HUES6 (cell line): ENCODE results near the gene RIN3.

Experiments used
- H3K27ac ChIP-seq: 2 replicates; pipeline ENCODE4 v1.7.0; 2013; ENCODE audit warnings: low read depth, mild to moderate bottlenecking, low read length, inconsistent platforms
- H3K27me3 ChIP-seq: 2 replicates; pipeline ENCODE4 v1.6.1; 2013; ENCODE audit warnings: low read length; ENCODE audit not compliant: control insufficient read depth, insufficient read depth
- H3K36me3 ChIP-seq: 2 replicates; pipeline ENCODE4 v1.6.1; 2013; ENCODE audit warnings: low read length; ENCODE audit not compliant: control insufficient read depth, insufficient read depth
- H3K4me1 ChIP-seq: 2 replicates; pipeline ENCODE4 v1.6.1; 2013; ENCODE audit warnings: low read length; ENCODE audit not compliant: control insufficient read depth, insufficient read depth
- H3K4me3 ChIP-seq: 2 replicates; pipeline ENCODE4 v1.5.1; 2013; ENCODE audit warnings: low read depth, low read length
- H3K9ac ChIP-seq: one replicate; pipeline ENCODE4 v1.6.1; 2013; ENCODE audit warnings: mild to moderate bottlenecking, low read length
- H3K9me3 ChIP-seq: 2 replicates; pipeline ENCODE4 v1.6.1; 2013; ENCODE audit warnings: low read depth, low read length; ENCODE audit not compliant: control insufficient read depth, insufficient read depth

Gene RIN3

DNA sequence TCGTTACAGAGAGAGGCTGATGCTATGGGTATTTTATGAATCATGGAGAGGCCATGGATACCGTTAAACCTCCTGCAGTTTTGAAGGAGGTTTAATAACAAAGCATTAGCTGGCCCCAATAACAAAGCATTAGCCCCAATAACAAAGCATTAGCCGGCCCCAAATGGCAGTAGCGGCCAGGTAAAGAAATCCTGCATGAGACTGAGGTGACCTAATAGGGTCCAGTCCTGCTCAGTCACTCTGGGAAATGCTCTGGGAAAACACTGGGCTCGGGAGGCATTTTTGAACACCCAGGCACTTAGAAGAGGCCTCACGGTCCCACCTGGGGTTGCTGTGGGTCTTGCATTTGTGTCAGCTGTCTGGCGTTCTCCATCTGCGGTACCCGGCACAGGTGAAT is 776 bp upstream of the RIN3 start:
- no peaks in the 10 kb centered on the region for H3K36me3 ChIP-seq
- peaks cover 39% of the 10 kb centered on the region for H3K27me3 ChIP-seq
- no peak overlapping the region for H3K9ac ChIP-seq
- peak overlapping the region; percentile 82 for H3K4me3 ChIP-seq
- peaks cover 9% of the 10 kb centered on the region for H3K4me1 ChIP-seq
- H3K27ac ChIP-seq = no peak overlapping the region
- no peaks in the 10 kb centered on the region for H3K9me3 ChIP-seq

DNA sequence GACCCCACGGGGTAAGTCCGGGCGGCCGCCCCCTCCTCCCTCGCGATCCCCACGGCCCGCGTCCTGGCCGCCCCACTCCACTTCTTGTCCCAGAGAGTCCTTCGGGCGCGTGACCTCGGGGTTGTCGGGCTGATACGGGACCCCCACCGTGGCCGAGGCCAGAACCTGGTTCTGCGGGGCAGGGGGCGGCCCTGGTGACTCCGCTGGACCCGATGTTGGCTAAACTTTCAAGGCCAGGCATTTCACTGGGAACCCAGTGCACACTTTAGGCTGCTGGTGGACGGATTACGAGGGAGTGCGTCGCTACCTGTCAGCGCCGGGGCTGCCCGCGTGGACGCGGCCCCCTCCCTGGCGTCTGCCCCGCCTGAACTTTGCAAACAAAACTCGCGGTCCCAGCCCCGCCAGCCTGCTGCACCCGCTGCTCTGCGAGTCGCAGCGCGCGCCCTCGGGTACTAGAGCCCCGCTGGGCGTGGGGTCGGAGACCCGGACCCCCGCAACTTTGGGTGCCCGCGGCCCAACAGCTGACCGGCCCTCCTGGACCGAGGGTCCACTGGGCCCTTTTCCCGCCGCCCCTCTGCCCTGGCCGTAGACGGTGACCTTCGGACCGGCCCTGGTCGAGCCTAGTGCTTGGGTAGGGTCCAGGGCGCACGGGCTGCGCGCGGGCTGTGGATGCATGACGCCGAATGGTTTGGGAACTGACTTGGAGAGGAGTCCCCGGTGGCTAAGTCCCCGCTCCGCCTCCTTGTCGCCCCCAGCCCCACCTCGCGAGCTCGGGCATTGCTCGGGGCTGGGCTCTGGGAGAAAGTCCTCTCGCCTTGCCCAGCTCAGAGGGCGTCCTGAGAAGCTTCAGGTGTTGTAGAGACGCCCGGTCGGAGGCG is 624 bp downstream of the RIN3 start:
- peak overlapping the region; percentile 67 for H3K9ac ChIP-seq
- H3K27ac ChIP-seq = no peak overlapping the region
- H3K4me3 ChIP-seq = peak overlapping the region; percentile 82

DNA sequence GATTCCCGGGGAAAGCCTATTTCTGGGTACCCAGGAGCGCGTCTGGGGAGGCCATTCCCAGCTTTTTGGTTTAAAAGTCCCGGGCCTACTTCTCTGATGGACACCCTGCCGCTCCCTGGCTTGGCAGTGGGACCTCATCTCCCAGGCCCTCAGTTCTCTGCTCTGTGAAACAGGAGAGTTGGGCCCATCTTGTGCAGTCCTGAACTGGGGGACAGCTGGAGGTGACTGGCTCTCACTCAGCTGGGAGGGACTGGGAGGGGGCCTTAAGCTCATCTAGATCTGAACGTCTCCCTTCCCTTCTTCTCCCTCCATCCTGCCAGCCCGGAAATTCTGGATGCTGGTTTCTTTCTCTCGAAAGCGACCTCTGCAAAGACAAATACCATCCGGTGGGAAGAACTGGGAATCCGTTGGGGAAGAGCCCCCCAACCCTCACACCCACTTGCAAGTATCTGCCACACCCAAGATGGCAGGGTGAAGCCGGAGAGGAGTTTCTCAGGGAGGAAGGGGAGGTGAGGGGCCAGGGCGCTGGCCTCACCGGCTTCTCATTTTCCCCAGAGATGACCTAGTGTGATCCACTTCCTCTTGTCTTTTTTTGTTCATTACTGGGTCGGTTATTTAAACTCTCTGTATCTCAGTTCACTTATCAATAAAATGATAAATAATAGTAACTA is 1.4 kb downstream of the RIN3 start:
- no peak overlapping the region for H3K27ac ChIP-seq
- no peaks in the 10 kb centered on the region for H3K9me3 ChIP-seq
- no peak overlapping the region for H3K9ac ChIP-seq
- H3K4me1 ChIP-seq = peaks cover 13% of the 10 kb centered on the region
- H3K4me3 ChIP-seq = peak overlapping the region; percentile 82
- H3K27me3 ChIP-seq = peaks cover 39% of the 10 kb centered on the region
- no peaks in the 10 kb centered on the region for H3K36me3 ChIP-seq

More for the DNA sequence above, 624 bp downstream of the RIN3 start:
- Histone ChIP-seq H3K9me3 (no peaks in the 10 kb centered on the region), H3K36me3 (no peaks in the 10 kb centered on the region), H3K4me1 (peaks cover 13% of the 10 kb centered on the region), H3K27me3 (peaks cover 39% of the 10 kb centered on the region)

DNA sequence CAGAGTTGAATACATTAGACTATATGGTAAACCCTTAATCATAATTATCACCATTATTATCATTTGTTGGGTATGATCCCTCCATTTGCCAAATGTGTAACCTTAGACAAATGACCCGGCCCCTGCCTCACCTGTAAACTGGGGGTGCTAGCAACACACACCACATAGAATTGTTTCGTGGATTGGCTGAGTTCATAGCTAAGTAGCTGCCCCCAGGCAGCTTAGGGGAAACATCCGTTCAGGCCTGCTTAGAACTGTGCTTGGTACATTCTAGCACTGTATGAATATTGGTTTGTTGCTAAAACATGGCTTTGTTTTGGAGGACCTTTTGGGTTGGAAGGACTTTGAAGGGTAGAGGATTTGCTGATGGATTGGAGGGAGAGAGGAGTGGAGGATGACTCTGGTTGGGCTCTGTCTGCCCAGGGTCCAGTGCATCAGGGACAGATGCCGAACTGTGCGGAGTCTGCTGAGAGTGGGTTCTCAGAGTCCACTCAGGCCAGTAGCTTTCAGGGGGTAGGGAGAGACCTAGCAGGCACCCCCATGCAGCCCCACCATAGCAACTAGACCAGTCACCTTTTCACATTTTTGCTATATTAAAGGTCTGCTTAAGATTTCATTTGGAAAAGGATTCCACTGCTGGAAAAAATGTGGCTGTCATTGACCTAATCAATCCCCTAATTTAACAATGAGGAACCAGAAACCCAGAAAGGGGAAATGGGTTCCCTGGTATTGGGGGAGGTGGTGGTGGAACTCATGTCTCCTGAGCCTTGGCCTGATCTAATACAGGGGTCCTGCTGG is 2.2 kb downstream of the RIN3 start:
- H3K4me3 ChIP-seq = no peak overlapping the region
- H3K27ac ChIP-seq = no peak overlapping the region
- no peak overlapping the region for H3K9ac ChIP-seq
- H3K4me1 ChIP-seq = peaks cover 13% of the 10 kb centered on the region
- no peaks in the 10 kb centered on the region for H3K9me3 ChIP-seq
- no peaks in the 10 kb centered on the region for H3K36me3 ChIP-seq
- H3K27me3 ChIP-seq = peaks cover 39% of the 10 kb centered on the region

DNA sequence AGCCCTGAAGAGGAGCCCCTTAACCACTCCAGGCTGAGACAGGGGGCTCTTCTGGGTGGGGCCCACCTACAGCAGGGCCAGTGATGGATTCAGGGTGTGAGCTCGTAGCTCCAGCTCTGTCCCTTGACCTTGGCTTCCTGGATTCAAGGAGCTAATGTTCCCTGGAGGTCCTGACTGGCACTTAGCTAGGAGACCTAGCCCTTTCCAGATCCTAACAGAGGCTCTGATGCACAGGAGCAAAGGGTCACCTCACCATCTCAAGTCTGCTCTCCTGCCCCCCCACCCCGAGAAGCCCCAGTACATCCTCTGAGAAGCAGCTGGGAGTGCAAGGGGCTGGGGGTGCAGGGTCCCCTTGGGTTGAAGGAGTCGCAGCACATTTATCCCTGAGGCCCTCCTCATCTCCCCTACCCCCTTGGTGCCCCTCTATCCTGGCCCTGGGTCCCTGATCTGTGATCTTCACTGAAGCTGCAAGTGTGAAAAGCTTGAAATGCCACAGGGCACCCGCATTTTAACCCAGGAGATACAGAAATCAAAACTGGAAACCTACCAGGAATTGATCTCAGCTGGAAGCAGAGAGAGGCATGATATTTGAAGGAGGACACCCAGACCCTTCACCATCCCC is 2.9 kb downstream of the RIN3 start:
- peaks cover 8% of the 10 kb centered on the region; the same call in 1 of the 2 replicates for H3K4me1 ChIP-seq
- H3K9ac ChIP-seq = no peak overlapping the region
- H3K4me3 ChIP-seq = no peak overlapping the region
- no peak overlapping the region for H3K27ac ChIP-seq
- H3K9me3 ChIP-seq = no peaks in the 10 kb centered on the region
- H3K36me3 ChIP-seq = no peaks in the 10 kb centered on the region
- peaks cover 39% of the 10 kb centered on the region for H3K27me3 ChIP-seq

DNA sequence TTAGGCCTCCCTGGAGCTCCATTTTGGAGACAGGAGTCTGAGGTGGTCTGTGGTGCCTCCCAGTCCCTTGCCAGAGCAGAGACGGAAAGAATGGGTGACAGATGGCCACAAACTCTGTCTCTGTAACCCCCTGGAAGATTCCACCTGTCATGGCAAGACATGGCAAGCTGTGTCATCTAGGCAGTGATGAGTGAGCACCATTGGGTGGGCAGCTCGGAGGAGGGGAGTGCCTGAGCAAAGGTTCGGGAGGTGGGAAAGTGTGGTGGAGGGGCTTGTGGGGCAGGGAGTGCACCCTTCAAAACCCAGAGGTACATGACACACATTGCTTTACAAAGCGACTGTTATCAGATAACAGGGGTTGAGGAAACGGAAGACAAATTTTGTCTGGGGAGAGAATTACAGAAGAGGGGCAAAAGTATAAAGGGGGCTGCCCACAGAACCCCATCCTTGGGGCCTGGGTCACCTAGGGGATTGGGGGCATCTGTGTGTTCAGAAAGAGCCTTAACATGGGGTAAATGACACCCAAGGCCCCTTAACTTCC is 3.5 kb downstream of the RIN3 start:
- peaks cover 8% of the 10 kb centered on the region; the same call in 1 of the 2 replicates for H3K4me1 ChIP-seq
- H3K4me3 ChIP-seq = no peak overlapping the region
- no peaks in the 10 kb centered on the region for H3K9me3 ChIP-seq
- no peak overlapping the region for H3K27ac ChIP-seq
- H3K36me3 ChIP-seq = no peaks in the 10 kb centered on the region
- H3K9ac ChIP-seq = no peak overlapping the region
- peaks cover 39% of the 10 kb centered on the region for H3K27me3 ChIP-seq

DNA sequence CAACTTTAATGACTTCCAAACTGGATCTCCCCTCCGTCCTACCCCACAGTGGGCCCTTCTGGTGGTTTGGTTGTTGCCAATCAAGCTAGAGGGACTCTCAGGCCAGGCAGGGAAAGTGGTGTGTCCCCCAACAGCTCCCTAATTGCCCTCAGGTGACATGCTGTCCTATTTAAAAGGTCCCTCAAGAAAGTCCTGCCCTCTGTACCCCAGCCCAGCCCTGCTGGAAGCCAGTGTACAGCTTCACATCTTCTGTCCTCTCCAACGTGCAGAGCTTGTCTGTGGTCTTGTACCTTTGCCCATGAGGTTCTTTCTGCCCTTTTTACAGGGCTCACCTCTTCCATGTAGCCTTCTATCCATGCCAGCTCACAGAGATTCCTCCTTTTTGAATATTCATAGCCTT is 4.2 kb downstream of the RIN3 start:
- Histone ChIP-seq H3K9me3 (no peaks in the 10 kb centered on the region), H3K27me3 (peaks cover 33% of the 10 kb centered on the region), H3K4me3 (no peak overlapping the region), H3K36me3 (no peaks in the 10 kb centered on the region), H3K27ac (no peak overlapping the region), H3K4me1 (peaks cover 8% of the 10 kb centered on the region; the same call in 1 of the 2 replicates), H3K9ac (no peak overlapping the region)

DNA sequence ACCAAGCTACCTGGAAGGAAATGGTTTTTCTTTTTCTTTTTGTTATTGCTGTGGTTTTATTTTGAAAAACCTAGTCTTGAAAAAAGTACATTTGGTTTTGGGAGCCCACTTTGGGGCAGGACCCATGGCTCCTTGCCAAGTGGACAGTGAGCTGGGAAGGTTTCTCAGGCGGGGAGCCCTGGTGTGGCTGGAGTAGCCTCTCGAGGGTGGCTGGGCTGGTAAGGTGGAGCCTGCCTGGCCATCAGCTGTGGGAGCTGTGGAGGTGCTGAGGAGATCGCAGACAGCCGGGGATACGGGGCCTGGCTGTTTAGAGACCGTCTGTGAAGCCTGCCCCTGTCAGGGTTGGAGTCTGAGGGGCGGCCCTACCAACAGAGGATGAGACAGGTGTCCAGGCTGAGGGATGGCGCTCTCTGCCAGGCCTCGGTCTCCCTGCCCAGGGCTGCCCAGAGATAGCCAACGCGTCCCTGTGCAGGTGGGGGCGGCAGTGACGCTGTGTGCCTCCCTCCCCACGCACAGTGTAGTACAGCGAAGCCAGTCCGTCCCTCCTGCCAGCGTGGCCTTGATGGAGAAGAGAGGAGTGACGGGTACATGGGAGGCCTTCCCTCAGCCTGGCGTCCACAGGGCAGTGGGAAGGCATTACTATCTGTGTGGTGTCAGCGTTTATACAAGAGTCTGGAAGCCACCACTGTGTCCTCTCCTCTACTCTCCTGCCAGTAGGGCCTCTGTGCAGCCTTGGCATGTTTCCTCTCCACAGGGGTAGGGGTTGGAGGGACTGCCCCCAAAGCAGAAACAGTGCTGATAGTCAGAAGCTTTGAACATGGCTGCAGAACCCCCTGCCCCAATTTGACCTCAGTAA is 5.9 kb downstream of the RIN3 start:
- H3K27ac ChIP-seq = no peak overlapping the region
- H3K27me3 ChIP-seq = peaks cover 20% of the 10 kb centered on the region
- no peaks in the 10 kb centered on the region for H3K36me3 ChIP-seq
- no peak overlapping the region for H3K4me3 ChIP-seq
- no peak overlapping the region for H3K9ac ChIP-seq
- peaks cover 8% of the 10 kb centered on the region; the same call in 1 of the 2 replicates for H3K4me1 ChIP-seq
- H3K9me3 ChIP-seq = no peaks in the 10 kb centered on the region

DNA sequence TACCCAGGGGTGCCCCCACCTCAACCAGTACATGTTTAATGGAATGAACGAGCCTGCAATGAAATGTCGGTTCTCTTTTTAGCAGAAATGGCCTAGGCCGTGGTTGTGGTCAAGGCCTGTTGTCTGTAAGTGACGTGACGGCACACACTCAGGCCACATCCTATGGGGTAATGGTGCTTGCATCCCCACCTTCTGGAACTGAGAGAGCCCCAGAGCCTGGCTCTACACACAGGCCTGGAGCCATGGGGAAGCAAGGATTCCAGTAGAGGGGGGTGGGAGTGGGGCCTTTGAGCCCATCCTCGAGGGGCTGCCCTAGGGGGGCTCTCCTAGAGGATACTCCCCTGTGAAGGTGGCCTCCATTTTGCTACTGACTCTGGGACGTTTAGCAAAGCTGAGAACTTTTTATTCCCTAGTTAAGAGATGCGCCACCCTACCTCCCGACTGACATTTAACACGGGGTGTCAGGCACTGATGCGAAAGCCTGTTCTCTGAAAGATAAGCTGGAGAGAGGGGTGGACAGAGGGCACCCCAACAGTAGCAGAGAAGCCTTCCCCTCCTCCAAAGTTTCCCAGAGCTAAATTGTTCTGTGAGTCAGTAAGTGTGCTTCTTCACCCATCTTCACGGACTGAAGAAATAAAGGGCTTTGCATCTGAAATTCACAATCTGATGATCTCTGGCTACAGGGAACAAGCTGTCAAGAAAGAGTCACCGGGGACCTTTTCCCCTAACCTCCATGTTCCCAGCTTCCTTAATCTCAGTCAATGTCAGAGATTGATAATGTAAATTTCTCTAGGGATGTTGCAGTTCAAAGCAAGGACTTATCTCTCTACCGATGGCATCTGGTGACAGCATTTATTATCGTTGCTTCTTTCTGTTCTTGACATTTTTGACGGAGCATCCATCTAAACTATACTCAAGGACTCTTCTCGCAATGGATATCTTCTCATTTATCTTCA is 6.8 kb downstream of the RIN3 start:
- H3K4me3 ChIP-seq = no peak overlapping the region

More for the DNA sequence above, 6.8 kb downstream of the RIN3 start:
- Histone ChIP-seq H3K36me3 (no peaks in the 10 kb centered on the region), H3K4me1 (peaks cover 5% of the 10 kb centered on the region; the same call in 1 of the 2 replicates), H3K9me3 (no peaks in the 10 kb centered on the region), H3K27ac (no peak overlapping the region), H3K27me3 (peaks cover 11% of the 10 kb centered on the region), H3K9ac (no peak overlapping the region)
